ENCODE data around the gene CAVIN4.
A peak's percentile ranks its signal among the peaks of the same experiment; 100 is the strongest.

The CAVIN4 gene

DNA sequence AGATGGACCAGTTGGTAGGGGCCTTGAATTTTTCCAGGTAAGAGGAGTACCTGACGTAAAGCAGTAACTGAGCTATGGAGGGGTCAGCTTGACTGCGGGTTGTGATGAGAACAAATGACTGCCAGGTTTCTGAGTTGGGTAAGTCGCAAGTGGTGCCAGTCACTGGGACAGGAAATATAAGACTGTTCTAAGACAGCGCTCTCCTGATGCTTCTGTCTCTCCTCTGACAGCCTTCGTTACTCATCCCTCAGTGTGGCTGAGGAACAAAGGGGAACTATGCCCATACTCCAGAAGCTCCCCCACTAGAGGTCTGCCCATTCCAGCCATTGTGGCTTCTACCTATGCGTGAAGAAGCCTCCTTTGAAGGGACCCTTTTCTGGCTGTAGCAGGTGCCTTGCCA, 13.3 kb downstream of the CAVIN4 start:
- no peak for DNase-seq

DNA sequence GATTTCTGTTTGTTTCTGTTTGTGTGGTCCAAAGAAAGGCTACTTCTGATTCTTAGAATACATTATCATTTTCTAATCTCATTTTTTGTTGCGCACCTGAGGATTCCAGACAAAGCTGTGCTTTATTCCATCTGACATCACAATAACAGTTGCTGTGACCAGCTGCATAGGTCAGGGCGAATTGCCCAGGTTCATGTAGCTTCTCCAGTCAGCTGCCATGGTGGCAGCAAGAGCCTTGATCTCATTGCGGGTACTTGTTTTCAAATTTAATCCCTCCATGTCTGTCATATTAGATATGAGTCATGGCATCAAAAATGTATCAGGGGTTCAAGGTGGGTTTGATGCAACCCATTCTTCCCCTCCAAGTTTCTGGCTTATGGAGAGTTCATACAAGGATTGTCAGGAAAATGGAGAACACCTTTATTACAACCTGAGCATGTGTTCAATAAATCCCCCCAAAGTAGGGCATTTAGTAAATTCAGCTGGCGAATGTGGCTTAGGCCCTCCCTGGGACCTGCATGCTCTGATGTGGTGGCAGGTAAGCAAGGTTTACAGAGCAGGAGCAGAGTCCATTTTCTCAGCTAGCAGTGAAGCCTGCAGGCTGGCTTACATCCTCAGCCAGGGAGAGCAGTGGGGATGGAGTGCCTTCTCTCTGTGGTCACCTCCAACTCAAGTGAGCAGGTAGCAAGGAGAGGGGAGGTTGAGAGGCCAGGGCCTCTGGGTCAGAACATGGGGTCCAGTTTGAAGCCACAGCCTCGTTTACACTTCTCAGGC, 13.9 kb downstream of the CAVIN4 start:
- no peak for DNase-seq

DNA sequence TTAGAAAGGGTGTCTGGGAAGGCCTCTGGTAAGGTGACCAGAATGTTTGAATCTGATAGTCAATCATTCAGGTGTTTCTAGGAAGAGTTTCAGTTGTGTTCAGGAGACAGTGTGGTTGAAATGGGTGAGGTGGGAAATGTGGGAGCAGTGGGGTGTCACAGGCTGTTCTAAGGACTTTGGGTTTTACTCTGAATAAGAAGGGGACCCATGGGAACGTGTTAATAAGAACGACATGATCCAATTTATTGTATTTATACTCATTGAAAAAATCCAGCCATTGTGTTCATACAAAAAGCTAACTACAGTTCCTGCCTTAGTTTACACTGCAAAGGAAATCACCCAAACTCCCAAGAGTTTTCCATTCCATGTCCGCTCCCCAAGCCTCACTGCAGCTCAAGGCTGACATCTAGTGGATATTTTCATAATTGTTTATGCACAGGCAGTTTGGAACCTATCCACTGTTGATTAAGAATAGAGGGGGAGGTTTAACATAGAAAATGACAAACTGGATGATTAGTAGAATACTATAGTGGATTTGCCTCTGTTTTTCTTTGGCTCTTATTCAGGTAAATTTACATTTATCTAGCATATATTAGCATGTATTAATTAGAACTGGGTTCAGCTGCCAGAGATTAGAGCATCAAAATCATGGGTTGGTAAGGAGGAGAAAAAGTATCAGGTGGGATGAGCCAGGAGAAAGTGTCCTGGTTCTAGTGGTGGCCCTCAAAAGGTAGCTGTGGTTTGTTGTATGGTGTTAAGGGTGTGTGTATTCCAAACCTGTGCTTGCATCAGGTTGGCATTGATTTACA, 17.7 kb downstream of the CAVIN4 start:
- peak; percentile 55 for DNase-seq

DNA sequence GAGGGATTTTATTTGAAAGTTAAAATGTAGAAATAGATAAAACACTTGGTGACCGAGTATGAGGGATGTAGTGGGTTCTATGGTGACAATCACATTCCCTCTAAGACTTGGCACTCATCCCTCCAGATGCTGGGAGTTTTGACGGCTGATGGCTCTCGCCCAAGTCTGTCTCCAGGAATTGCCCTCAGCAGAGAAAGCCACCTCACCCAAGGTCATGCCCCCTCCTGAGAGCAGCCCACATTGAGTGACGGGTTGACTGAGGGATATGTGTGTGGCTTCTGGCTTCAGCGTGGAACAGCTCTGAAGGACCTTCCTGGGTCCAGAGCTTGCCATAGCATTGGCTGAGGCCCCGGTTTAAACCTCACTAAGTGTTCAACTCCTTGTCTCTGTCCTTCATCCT, 19.4 kb downstream of the CAVIN4 start:
- no peak for DNase-seq

DNA sequence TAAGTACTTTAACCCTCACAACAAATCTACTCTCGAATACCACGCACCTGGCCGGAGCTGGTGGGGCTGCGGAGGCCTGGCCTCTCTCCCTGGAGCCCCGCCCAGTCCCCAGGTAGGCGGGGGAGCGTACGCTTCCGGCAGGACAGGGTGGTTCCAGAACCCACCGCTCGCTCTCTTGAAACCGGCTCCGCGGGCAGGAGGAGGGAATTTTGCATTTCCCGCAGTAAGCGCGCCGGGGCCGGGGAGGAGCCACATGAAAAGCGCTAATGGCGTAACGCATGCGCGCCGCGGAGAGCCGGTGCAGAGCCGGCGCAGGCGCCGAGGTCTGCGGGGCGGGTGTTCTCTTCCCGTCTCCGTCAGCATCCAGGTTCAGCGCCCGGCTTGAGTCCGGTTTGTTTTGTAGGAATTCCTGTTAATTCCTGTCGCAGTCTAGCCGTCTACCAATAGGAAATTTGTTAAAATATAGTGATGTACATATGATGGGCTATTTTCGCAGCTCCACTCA, 20.8 kb downstream of the CAVIN4 start:
- peak; percentile 67 for DNase-seq

DNA sequence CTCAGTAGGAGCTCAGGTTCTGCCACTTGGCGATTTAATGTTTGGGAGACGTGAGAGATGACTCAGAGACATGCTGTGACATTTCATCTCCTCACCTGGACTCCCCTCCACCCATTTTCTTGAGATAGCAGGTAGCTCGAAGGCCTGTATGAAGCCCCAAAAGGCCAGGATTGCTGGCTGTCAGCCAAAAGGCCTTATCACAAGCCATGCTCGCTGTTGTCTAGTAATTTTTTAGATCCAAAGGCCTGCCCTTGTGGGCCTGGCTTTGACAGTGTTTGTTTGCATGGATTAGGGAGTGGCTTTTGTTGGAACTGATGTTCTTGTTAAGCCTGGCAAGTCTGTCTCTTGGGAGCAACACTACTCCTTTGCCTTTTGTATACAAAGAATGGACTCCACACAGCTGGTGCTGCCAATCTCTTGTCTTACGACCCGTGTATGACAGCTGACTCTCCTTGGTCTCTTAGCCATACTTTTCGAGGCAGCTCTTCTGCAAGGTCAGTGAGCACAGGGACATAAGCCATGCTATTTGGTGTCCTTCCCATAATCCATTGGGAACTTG, 22.7 kb downstream of the CAVIN4 start:
- no peak for DNase-seq

DNA sequence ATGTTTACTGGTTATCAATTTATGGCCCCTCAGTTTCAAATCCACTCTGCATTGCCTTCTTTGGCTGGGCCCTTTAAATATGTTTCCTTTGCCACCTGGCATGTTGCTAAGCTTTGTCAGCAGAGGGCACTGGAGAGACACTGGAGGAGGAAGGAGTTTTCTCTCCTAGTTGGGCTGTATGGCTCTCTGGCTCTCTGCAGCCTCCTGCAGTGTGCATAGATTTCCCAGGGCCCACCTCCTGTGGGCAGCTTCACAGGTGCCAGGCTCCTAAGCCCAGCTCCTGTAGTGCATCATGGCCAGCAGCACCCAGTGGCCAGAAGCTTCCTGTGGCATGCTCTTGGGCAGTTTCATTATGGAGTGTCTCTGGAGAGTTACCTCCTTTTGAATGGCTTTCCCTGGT, 23.3 kb downstream of the CAVIN4 start:
- DNase-seq: peak; percentile 30

DNA sequence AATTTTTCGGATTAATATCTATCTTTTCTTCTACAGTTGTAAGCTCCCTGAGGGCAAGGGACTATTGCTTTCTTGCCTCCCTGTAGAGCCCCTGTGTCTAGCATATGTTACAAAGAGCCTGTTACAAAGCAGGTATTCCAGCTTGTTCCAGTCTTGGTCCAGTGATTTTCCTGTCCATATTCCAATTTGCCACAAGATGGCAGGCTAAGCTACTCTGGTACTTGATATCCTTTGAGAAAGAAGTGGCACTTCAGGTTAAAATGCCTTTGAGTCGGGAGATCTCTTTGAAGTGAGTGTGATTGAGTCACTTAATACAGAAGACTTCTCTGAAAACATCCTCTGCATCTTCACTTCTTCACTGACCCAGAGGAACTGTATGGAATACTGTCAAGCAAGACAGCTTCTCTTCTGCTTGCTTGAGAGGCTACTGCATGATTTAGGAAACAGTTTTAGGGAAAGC, 24.5 kb downstream of the CAVIN4 start:
- no peak for DNase-seq

DNA sequence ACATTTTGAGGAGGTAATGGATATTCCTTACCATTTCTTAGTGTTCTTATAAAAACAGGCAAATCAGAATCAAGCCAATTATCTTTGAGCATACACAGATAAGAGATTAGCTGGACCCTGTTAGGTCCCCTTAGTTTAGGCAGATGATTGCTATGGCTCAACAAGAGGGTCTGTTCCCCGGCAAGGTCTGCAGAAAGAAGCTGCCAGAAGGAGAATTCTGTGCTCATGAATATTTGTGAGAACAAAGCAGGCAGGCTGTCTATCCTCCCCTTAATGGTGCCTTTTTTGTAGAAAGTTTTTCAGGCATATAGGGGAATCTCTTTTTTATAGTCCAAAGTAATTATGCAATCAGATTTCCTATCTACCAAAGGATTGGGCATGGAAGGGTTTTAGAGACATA, 27.5 kb downstream of the CAVIN4 start:
- DNase-seq: no peak

DNA sequence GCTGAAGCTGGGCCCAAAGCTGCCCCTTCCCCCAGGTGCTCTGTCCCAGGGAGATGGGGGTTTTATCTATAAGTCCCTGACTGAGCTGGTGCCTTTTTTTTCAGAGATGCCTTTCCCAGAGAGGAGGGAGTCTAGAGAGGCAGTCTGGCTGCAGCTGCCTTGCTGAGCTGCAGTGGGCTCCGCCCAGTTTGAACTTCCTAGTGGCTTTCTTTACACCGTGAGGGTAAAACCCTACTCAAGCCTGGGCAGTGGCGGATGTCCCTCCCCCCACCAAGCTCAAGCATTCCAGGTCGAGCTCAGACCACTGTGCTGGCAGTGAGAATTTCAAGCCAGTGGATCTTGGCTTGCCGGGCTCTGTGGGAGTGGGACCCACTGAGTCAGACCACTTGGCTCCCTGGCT, 41.3 kb downstream of the CAVIN4 start:
- DNase-seq: no peak

DNA sequence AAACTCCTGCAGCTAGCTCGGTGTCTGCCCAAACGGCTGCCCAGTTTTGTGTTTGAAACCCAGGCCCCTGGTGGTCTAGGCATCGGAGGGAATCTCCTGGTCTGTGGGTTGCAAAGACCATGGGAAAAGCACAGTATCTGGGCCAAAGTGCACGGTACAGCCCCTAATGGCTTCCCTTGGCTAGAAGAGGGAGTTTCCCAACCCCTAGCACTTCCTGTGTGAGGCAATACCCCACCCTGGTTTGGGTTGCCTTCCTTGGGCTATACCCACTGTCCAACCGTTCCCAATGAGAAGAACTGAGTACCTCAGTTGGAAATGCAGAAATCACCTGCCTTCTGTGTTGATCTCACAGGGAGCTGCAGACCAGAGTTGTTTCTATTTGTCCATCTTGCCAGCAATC, 41.8 kb downstream of the CAVIN4 start:
- no peak for DNase-seq

DNA sequence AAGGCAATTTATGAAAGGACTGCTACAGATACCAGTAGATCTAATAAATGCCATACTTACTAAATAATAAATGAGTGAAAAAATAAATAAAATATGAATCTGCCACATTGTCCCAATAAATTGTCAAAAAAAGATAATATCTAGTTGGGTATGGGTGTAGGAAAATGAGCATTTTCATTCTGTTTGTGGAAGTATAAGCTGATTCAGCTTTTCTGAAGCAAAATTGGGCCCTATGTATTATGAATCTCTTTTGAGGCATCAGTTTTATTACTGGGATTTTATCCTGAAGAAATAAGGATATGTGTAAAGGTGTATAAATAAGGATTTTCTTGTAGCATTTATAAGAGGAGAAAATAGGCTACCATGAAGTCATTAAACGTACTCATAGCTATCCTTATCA, 46.1 kb downstream of the CAVIN4 start:
- DNase-seq: no peak

DNA sequence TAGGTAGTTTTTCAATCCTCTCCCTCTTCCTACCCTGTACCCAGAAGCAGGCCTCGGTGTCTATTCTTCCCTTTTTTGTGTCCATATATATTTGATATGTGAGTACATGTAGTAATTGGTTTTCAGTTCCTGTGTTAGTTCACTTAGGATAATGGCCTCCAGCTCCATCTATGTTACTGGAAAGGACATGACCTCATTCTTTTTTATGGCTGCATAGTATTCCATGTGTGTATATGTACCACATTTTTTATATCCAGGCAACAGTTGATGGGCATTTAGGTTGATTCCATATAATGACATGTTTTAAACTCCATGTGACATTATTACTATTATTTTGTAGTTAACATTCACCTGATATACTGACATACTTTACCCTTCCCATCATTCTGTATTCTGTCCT, 49.1 kb downstream of the CAVIN4 start:
- DNase-seq: no peak

DNA sequence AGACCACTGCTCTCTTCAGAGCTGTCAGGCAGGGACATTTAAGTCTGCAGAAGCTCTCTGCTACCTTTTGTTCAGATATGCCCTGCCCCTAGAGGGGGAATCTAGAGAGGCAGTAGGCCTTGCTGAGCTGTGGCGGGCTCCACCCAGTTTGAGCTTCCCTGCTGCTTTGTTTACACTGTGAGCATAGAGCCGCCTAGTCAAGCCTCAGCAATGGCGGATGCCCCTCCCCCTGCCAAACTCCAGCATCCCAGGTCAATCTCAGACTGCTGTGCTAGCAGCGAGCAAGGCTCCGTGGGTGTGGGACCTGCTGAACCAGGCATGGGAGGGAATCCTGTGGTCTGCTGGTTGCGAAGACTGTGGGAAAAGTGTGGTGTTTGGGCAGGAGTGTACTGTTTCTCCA, 59.9 kb downstream of the CAVIN4 start:
- no peak for DNase-seq
